Subcutaneous abdominal adipose tissue (tissue), 5 donors: ENCODE results near the gene ELAVL1.

ENCODE experiments used
- H3K27ac ChIP-seq: one replicate; pipeline ENCODE4 v1.7.0; 2013; ENCODE audit warnings: low read depth, mild to moderate bottlenecking, inconsistent platforms, low read length, moderate library complexity
- H3K27me3 ChIP-seq, 5 donors: one replicate each; pipeline ENCODE4 v1.7.0; 2013; ENCODE audit warnings: low read length in 5 of 5, inconsistent platforms in 1 of 5; ENCODE audit not compliant: control insufficient read depth in 5 of 5, insufficient read depth in 4 of 5
- H3K36me3 ChIP-seq, 5 donors: one replicate each; pipeline ENCODE4 v1.7.0; 2013; ENCODE audit warnings: low read length in 5 of 5; ENCODE audit not compliant: control insufficient read depth in 5 of 5, insufficient read depth in 5 of 5
- H3K4me1 ChIP-seq, 5 donors: one replicate each; pipeline ENCODE4 v1.7.0; 2013; ENCODE audit warnings: low read length in 5 of 5, mild to moderate bottlenecking in 3 of 5, moderate library complexity in 1 of 5; ENCODE audit not compliant: control insufficient read depth in 5 of 5, insufficient read depth in 5 of 5
- H3K4me3 ChIP-seq, 5 donors: one replicate each; pipeline ENCODE4 v1.7.0; 2013; ENCODE audit warnings: low read length in 5 of 5, low read depth in 1 of 5
- H3K9ac ChIP-seq, 5 donors: one replicate each; pipeline ENCODE4 v1.7.0; 2013; ENCODE audit warnings: low read length in 5 of 5, mild to moderate bottlenecking in 4 of 5, moderate library complexity in 3 of 5
- H3K9me3 ChIP-seq, 5 donors: one replicate each; pipeline ENCODE4 v1.7.0; 2013; ENCODE audit warnings: low read length in 5 of 5; ENCODE audit not compliant: control insufficient read depth in 5 of 5
- donor health status: healthy.
- donor health status: healthy.
- donor health status: healthy.
- donor health status: healthy.
- donor health status: healthy.

The ELAVL1 gene

DNA sequence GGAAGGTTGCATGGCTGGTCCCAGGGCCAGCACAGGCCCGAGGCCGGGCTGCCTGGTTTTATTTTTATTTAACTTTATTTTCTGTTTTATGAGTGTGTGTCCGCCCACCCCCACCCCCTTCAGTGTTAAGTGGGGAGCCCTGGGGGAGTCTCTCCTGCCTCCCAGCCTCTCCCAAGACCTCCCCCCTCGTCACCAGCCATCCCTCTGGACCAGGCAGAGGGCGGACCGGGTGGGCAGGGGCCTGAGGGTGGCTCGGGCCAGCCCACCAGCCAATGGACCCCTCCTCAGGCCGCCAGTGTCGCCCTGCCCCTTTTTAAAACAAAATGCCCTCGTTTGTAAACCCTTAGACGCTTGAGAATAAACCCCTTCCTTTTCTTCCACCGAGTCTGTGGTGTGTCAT is 91.3 kb downstream of the ELAVL1 start:
- Histone ChIP-seq H3K27me3 (peaks cover 24 to 34% (median 30%) of the 10 kb centered on the region in 5 donors), H3K4me1 (peaks cover 0 to 23% (median 19%) of the 10 kb centered on the region in 5 donors)

DNA sequence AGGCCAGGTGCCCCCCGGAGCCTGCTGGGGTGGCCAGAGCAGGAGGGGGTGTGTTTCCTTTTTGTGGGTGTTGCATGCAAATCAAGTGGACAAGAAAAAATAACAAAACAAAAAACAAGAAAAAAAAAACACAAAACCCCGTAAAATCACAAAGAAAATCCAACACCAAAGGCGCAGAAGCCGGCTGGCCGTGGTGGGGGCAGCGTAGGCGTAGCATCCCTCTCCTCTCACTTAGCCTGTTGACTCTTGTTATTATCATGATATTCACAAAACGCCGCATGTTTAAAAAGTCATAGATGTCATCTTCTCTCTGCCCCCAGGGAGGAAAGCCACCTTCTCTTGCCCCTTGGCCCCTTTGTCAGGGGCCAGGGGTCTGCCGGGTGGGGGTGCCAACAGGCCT is 91.8 kb downstream of the ELAVL1 start:
- no peak overlapping the region for H3K4me3 ChIP-seq
- H3K9me3 ChIP-seq: no peaks in the 10 kb centered on the region
- H3K9ac ChIP-seq: no peak overlapping the region
- H3K4me1 ChIP-seq: peaks cover 0 to 23% (median 19%) of the 10 kb centered on the region in 5 donors
- H3K27ac ChIP-seq: no peak overlapping the region
- peaks cover 24 to 29% (median 25%) of the 10 kb centered on the region in 5 donors for H3K27me3 ChIP-seq
- peaks cover 0 to 45% (median 35%) of the 10 kb centered on the region in 5 donors for H3K36me3 ChIP-seq

More for the DNA sequence above, 91.3 kb downstream of the ELAVL1 start:
- Histone ChIP-seq H3K9me3 (no peaks in the 10 kb centered on the region), H3K36me3 (peaks cover 0 to 40% (median 34%) of the 10 kb centered on the region in 5 donors), H3K27ac (no peak overlapping the region), H3K4me3 (no peak overlapping the region), H3K9ac (no peak overlapping the region)

DNA sequence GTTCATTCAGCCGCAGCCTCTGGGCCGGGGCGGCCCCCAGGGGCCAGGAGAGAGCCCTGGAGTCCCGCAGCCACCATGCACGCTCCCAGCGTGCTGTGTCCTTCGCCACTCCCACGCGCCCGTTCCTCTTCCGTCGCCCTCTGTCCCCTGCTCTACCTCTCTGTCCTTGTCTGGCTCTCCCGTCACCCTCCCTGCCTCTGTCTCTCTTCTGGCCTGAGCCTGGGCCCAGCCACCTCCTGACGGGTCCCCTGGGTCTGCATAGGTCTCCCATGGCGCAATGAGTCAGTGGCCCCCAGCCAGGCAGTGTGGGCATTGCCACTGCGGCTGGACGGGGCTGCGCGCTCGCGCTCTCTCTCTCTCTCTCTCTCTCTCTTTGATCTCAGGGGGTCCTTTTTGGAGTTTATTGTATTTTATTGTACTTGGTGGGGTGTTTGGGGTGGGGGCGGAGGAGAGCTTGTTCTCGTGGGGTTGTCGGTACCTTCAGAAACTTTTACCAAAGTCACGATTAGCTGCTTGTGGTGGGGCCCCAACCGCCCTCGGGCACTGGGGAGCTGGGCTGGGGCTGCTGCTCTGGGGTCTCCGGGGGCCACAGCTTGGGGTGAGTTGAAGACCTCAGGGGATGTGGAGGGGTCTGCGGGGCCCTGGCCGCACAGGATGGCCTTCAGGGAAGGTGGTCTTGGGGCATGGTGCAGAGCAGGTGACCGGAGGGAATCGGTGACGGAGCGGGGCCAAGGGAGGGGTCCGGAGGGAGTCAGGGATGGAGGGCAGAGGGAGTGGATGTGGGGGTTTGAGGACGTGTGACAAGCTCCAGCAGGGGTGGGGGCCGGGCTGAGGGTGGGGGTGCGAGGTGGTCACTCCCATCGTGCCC is 92.5 kb downstream of the ELAVL1 start:
- peaks cover 0 to 50% (median 37%) of the 10 kb centered on the region in 5 donors for H3K36me3 ChIP-seq

DNA sequence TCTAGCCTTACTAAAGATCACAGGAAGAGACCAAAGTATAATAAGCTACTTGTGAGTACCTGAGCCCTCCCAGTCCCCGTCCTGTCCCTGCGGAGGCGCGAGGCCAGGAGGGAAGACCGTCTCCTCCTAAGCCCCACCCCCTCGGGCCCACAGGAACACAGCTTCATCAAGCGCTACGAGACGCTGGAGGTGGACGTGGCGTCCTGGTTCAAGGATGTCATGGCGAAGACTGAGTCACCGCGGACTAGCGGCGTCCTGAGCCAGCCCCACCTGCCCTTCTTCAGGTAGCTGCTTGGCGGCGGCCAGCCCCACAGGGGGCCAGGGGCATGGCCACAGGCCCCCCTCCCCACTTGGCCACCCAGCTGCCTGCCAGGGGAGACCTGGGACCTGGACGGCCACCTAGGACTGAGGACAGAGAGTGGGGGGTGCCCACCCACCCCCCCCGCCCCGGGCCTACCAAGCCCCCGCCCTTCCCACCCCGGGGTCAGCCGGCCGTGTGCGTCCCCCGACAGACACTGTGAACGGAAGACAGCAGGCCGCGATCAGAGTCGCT is 93.2 kb downstream of the ELAVL1 start:
- Histone ChIP-seq H3K27me3 (peaks cover 16 to 20% (median 19%) of the 10 kb centered on the region in 5 donors), H3K4me3 (no peak overlapping the region), H3K9ac (no peak overlapping the region), H3K4me1 (peaks cover 0 to 18% (median 16%) of the 10 kb centered on the region in 5 donors), H3K9me3 (no peaks in the 10 kb centered on the region), H3K36me3 (peaks cover 0 to 53% (median 39%) of the 10 kb centered on the region in 5 donors), H3K27ac (no peak overlapping the region)

More for the DNA sequence above, 92.5 kb downstream of the ELAVL1 start:
- H3K4me1 ChIP-seq: peaks cover 0 to 22% (median 18%) of the 10 kb centered on the region in 5 donors
- no peak overlapping the region for H3K9ac ChIP-seq
- H3K27me3 ChIP-seq: peaks cover 20 to 24% (median 23%) of the 10 kb centered on the region in 5 donors
- H3K4me3 ChIP-seq: no peak overlapping the region
- no peaks in the 10 kb centered on the region for H3K9me3 ChIP-seq
- no peak overlapping the region for H3K27ac ChIP-seq

DNA sequence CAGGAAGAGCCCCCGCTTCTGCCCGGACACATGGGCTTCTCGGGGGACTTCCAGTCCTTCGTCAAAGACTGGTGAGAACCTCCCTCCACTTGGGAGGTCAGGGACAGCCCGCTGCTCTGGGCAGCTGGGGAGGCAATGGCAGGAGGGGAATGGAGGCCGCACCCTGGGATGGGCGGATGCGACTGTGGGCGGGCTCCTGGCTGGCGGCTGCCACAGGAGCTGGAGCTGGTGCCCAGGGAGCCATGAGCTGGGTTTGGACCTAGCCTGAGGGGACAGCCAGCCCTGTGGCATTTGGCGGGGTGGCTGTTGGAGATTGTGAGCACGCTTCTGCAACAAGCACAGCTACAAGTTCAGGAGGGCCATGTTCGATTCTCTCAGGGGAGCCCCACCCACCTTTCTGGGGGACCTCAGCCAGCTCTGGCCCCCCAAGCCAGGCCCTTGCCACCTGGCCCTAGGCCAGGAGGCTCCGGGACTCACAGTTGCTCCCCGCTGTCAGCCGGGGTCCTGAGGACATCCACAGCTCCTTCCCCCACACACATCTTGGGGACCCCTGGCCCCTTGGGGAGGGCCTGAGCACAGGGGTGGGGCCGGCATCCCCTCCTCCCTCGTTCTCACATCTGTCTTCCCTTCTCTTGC is 93.8 kb downstream of the ELAVL1 start:
- peaks cover 0 to 15% (median 14%) of the 10 kb centered on the region in 5 donors for H3K4me1 ChIP-seq
- no peak overlapping the region for H3K27ac ChIP-seq
- H3K36me3 ChIP-seq: peaks cover 0 to 55% (median 39%) of the 10 kb centered on the region in 5 donors
- H3K9me3 ChIP-seq: no peaks in the 10 kb centered on the region
- H3K4me3 ChIP-seq: no peak overlapping the region
- H3K27me3 ChIP-seq: peaks cover 12 to 16% (median 14%) of the 10 kb centered on the region in 5 donors
- no peak overlapping the region for H3K9ac ChIP-seq

DNA sequence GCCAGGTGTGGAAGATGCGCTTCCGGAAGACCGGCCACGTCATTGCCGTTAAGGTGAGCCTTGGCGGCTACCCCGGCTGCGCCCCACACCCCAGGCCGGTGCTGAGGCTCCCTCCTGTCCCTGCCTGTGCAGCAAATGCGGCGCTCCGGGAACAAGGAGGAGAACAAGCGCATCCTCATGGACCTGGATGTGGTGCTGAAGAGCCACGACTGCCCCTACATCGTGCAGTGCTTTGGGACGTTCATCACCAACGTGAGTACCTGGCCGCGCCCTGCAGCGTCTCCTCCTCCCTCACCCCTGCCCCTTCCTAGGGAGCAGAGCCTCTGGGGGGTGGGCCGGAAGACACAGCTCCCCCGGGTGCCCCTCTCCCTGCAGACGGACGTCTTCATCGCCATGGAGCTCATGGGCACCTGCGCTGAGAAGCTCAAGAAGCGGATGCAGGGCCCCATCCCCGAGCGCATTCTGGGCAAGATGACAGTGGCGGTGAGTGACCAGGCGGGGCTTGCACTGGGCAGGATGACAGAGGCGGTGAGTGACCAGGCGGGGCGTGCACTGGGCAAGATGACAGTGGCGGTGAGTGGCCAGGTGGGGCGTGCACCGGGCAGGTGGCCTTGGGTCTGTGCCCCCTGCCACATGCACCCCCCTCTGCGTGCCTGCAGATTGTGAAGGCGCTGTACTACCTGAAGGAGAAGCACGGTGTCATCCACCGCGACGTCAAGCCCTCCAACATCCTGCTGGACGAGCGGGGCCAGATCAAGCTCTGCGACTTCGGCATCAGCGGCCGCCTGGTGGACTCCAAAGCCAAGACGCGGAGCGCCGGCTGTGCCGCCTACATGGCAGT is 94.9 kb downstream of the ELAVL1 start:
- H3K4me1 ChIP-seq: peaks cover 0 to 12% (median 12%) of the 10 kb centered on the region in 5 donors
- no peak overlapping the region for H3K4me3 ChIP-seq
- H3K9me3 ChIP-seq: no peaks in the 10 kb centered on the region
- H3K27ac ChIP-seq: no peak overlapping the region
- H3K9ac ChIP-seq: no peak overlapping the region
- peaks cover 7 to 10% (median 8%) of the 10 kb centered on the region in 5 donors for H3K27me3 ChIP-seq
- H3K36me3 ChIP-seq: peaks cover 0 to 64% (median 46%) of the 10 kb centered on the region in 5 donors

DNA sequence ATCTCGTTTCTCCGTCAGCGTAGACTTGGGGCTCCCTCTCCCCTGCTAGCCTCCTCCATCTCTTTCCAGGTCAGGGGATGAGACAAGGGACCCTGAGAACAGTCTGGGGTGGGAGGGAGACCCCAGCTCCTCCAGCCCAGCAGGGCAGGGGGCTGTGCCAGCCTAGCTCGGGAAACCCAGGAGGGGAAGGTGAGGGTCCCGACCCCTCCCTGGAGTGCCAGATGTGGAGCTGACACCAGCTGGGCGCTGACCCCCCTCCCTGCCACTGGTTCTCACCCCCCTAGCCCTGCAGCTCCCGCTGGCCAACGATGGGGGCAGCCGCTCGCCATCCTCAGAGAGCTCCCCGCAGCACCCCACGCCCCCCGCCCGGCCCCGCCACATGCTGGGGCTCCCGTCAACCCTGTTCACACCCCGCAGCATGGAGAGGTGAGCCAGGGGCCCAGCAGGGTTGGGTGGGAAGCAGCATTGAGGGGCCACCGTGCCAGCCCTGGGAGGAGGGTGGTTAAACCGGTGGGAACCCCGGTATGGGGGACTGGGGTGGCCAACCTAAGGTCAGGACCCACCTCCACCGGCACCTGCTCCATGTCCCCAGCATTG is 95.9 kb downstream of the ELAVL1 start:
- H3K36me3 ChIP-seq: peaks cover 0 to 64% (median 46%) of the 10 kb centered on the region in 5 donors
- no peak overlapping the region for H3K4me3 ChIP-seq
- H3K9me3 ChIP-seq: no peaks in the 10 kb centered on the region
- peaks cover 6 to 21% (median 21%) of the 10 kb centered on the region in 5 donors for H3K4me1 ChIP-seq
- no peak overlapping the region for H3K9ac ChIP-seq
- H3K27me3 ChIP-seq: peaks cover 0 to 2% (median 1%) of the 10 kb centered on the region in 5 donors
- no peak overlapping the region for H3K27ac ChIP-seq

DNA sequence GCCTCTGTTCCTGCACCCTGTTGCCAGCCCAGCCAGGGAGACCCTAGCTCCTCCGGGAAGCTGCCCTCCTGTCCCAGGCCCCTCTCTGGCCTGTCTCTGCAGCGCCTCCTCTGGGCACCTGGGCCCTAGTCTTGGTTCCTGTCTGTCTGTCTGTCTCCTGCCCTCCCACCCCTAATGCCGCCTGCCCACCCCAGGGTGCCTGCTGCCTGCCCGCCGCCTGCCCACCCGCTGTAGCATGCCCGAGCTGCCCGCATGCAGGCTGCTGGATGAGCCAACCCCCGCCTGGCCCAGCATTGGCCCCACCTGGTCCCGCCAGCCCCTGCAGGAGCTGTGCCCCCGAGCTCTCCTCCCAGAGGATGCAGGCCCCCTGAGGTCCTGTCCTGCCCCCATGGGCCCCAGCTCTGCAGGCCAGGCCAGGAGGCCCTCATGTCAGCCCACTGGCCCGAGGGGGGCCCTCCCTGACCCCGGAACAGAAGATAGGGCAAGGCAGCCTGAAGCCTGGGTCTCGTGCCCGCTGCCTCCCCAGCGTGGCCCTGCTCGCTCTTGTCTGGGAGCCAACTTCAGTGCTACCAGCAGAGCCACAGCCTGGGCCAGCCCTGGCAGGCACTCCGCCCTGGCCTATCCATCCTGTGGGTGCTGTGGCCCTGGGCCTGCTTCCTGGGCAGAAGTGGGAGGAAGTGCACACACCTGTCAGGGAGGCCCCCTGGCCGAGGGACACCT is 96.5 kb downstream of the ELAVL1 start:
- Histone ChIP-seq H3K27me3 (no peaks in the 10 kb centered on the region), H3K36me3 (peaks cover 0 to 64% (median 46%) of the 10 kb centered on the region in 5 donors), H3K4me1 (peaks cover 6 to 26% (median 26%) of the 10 kb centered on the region in 5 donors), H3K27ac (no peak overlapping the region), H3K4me3 (no peak overlapping the region), H3K9me3 (no peaks in the 10 kb centered on the region), H3K9ac (no peak overlapping the region)
